NCI-H446 treated with DMSO at 0.1 percent for 48 hours (cell line): Measurements from ENCODE around the gene MOB3C.

ENCODE experiments used
- DNase-seq: peaks from one replicate; lab custom pipeline; 2025; lab: John Stamatoyannopoulos, UW

MOB3C gene

DNA sequence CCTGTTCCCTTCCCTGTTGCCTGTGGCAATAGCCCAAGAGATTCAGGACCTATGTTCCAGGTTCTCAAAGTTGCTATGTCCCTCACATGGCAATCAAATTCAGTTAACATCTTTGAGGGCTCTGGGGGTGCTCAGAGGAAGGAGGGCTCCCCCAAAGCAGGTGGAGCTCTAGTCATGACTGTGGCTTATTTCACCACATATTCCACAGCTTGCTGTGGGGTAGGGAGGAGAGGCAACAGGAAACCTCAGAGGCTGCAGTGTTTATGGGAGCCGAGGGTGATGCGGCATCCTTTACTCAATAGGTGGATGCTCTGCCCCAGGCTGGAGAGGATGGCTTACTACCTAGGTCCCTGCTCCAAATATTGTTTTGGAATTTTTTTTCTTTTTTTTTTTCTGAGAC lies 11.4 kb downstream of the MOB3C start:
- DNase-seq, result no peak

- DNase-seq, result no peak
Observed at GRCh38 chr1:46603858-46604549, 12.6 kb downstream of the MOB3C start, which contains the start of gene MKNK1. MKNK1 (minus strand) TSS chr1:46604268; CDS start chr1:46583327, 20,941 bp downstream.

DNA sequence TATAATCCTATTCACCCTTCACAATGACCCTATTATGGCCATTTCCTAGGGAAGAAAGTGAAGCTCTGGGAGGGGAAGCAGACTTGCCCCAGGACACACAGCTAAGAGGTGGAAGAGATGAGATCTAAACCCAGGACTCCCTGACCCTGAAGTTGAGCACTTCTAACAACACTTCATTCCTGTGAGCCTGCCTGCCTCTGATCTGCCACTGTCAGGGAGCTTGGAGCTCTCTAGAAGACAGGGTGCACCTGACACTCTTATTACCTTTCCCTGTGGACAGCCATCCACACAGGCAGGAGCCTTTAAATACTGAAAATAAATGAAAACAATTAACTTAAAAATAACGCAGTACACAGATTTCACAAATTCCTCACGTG lies 13.1 kb downstream of the MOB3C start:
- DNase-seq, result no peak

DNA sequence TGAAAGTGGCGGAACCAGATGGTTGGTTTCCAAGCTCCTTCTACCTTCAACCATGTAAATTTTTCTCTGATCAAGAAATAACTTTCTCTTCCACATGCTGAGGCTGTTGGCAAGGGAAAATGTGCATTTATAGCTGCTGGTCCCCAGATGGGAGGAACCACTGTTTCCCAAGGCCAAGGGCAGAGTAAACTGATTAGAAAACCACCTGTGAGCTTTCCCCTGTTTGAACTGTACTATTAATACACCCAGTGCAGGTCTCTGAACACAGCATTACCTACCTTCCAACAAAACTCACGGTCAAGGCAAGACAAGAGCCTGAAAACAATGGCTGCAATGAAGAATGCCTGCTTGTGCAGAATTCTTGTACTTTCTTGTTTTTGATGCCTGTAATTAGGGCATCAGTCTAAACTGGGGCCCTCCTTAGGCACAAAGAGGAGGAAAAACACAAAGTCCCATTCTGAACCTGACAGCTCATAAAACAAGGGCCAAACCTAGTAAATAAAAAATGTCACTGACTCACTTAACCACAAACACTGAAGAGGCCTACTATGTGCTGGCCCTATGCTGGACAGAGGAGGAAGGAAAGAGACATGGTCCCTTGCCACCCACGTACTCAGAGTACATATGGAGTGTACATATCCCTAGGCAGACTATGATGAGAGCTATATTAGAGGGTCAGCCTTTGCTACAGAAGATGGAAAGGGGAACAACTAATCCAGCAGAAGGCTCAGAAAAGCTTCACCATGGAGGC lies 15.2 kb downstream of the MOB3C start:
- no peak for DNase-seq

- DNase-seq, result no peak
Observed at GRCh38 chr1:46599059-46599970, 17.3 kb downstream of the MOB3C start.

GRCh38 chr1:46596846-46597245 lies 19.8 kb downstream of the MOB3C start:
- no peak for DNase-seq

- DNase-seq, result no peak
Observed at GRCh38 chr1:46596036-46596435, 20.6 kb downstream of the MOB3C start.

- DNase-seq, result no peak
Observed at GRCh38 chr1:46595127-46595526, 21.5 kb downstream of the MOB3C start.

DNA sequence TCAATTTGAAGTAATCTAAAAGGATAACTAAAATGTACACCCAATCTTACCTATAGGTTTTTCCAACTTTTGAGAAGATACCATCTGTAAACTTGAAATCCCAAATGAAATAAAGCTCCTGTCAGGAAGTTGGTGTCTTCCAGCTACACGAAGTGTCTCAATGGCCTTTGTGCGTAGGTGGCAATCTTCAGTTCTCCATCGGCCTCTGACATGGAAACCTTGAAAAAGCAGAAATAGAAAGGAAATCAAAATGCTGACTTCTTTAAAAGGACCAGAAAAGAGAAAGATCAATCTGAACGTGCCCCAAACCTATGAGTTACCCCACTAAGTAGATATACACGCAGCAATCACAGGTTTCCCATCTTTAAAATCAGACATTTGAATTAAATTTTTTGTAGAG lies 22.5 kb downstream of the MOB3C start:
- no peak for DNase-seq

- no peak for DNase-seq
Observed at GRCh38 chr1:46592823-46593222, 23.8 kb downstream of the MOB3C start.

DNA sequence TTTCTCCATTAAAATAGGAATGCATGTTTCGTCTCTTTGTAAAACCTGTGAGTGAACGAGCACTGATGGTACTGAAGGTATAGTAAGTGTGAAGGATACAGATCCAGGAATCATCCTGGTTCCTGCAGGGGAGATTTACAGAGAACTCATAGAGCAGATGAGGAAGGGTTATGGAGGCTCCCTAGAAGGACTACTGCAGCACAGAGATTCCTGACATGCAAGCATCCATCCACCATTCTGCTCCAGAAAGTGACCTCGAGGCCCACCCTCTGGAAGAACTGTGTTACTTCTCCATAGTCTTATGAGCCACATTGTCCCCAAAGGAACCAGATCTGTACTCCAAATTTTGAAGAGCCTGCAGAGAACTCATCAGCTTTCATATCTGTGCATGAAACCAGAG lies 27.1 kb downstream of the MOB3C start:
- no peak for DNase-seq

DNA sequence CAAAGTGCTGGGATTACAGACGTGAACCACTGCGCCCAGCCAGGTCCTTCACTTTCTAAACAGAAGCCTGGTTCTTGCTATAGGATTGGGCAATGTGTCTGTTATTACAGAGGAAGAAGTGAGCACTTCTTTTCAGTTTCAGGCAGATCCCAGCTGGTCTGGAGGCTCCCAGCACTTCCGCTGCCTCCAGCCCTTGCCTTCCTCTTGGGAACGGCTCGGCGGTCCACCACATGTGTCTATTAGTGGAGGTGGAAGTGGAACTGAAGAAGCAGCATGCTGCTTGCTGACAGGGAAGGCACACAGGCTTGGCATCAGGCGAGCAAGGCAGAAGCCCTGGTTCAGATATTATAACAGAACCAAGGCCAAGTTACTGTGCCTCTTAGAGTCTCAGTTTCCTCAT lies 29.5 kb downstream of the MOB3C start:
- no peak for DNase-seq

DNA sequence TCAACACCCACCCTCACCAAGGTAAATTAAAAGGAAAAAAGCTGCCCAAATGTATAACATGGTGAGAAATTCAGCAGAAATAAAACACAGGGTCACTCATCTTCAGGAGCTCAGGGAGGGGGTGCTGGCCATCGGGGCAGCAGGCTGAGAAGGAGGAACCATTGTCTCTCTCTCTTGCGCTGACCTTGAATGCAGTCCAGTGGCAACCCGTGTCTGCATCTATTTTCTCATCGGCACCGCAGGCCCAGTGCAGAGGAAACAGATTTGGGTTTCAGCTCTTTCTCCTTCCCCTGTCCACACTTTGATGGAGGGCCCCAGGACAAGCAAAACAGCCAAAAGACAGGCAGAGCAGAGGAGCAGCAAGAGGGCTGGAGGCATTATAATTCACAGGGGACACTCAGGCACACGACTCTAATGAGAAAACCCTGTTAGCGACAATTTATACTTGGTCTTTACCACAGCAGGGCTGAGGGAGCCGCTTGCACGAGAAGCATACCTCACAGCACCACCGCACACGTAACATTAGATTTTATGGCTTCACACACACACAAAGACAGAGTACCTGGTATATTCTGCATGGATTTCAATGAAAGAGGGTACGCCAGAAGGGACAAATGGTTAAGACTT lies 31.2 kb downstream of the MOB3C start:
- DNase-seq, result no peak

- DNase-seq, result no peak
Observed at GRCh38 chr1:46583494-46583893, 33.1 kb downstream of the MOB3C start.

GRCh38 chr1:46582972-46583371 lies 33.6 kb downstream of the MOB3C start:
- DNase-seq, result no peak

DNA sequence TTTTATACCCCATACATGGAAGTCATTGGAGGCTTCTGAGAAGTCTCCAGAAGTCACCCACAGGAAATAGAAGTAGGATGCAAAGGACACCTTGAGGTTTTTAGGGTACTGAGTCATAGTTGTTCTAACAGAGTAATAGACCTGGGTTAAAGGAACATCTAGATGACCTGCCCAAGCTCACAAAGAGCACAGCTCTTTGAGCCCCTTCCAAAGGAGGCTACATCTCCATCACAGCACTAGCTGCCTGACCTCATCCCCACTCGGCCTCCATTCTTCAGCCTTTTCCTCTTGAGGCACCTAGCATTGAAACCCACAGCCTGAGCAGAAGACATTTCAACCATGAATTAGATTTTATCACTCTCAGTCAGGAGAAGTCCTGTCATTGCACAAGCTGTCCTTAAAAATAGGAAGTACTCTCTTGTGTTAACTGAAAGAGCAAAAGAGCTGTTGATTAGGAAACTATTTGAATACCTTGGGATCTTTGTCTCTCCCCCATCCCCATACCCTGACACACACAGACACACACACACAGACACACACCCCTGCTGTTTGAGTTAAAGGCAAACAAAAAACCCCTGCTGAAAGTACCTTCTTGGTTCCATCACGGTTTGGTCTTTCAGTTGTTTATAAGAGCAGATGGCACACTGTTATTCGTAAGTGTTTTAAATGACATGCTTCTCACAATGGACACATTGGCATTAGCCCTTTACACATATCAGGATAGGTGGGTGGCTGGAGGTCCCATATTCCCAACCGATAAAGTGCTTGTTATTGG lies 34.7 kb downstream of the MOB3C start:
- no peak for DNase-seq

GRCh38 chr1:46580140-46580903 lies 36.3 kb downstream of the MOB3C start:
- DNase-seq, result no peak

GRCh38 chr1:46577671-46578070 lies 38.9 kb downstream of the MOB3C start:
- DNase-seq, result no peak

GRCh38 chr1:46576596-46576995 lies 40.0 kb downstream of the MOB3C start:
- DNase-seq, result no peak

GRCh38 chr1:46575778-46576177 lies 40.8 kb downstream of the MOB3C start:
- no peak for DNase-seq

DNA sequence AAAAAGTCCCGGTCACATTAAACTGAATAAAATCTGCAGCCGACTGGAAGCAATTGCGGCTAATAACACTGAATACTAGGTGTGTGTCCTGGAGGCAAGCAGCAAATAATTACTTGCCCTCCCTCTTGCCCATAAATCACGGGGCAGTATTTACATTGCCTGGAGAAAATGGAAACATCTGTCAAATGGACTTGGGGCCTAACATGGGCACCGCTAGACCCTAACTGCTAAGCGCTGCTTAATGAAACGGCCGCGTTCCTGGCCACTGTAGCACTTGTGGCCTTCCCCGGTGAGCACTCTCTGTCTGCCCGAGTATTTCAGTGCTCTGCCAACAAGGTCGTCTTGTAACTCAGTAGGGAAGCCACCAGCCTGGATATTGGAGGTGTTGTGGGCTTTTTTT lies 41.3 kb downstream of the MOB3C start:
- DNase-seq, result no peak
